CD14-positive monocyte (primary cell): Measurements from ENCODE around the gene MPRIP. TPM values are rescaled to one million over a fixed set of nuclear protein-coding genes. Genes with fewer than 3 reads are reported as not detected.

Source experiments
- DNase-seq, 3 donors: peaks; one replicate each; pipeline ENCODE4 v3.0.0-alpha.2; 2011 to 2022
- H2AFZ ChIP-seq: 2 replicates; pipeline ENCODE4 v1.6.0; 2012; ENCODE audit warnings: mild to moderate bottlenecking, low read depth, low read length, inconsistent platforms; ENCODE audit not compliant: insufficient read depth, poor library complexity, severe bottlenecking
- H3K27ac ChIP-seq, 2 donors: 1 replicate in 1 of 2; 2 replicates in 1 of 2; pipeline ENCODE4 v1.5.1; 2012 to 2013; ENCODE audit warnings: low read length in 2 of 2, control low read depth in 1 of 2, inconsistent platforms in 1 of 2, low read depth in 1 of 2, mild to moderate bottlenecking in 1 of 2
- H3K27me3 ChIP-seq, 2 donors: one replicate each; pipeline versions ENCODE4 v1.6.0 to v1.6.1; 2011 to 2013; ENCODE audit warnings: low read length in 2 of 2; ENCODE audit not compliant: control insufficient read depth in 2 of 2, insufficient read depth in 2 of 2
- H3K36me3 ChIP-seq, 2 donors: replicated peaks in 1 of 2; 1 replicate in 1 of 2; 2 replicates in 1 of 2; pipeline versions ENCODE4 v1.5.1 to v1.6.1; 2012 to 2013; ENCODE audit warnings: low read length in 2 of 2, control low read depth in 1 of 2, inconsistent platforms in 1 of 2, mild to moderate bottlenecking in 1 of 2; ENCODE audit not compliant: insufficient read depth in 2 of 2, control insufficient read depth in 1 of 2
- H3K4me1 ChIP-seq, 2 donors: 1 replicate in 1 of 2; 2 replicates in 1 of 2; pipeline versions ENCODE4 v1.5.1 to v1.6.1; 2012 to 2013; ENCODE audit warnings: low read length in 2 of 2, control low read depth in 1 of 2, inconsistent platforms in 1 of 2, mild to moderate bottlenecking in 1 of 2, moderate library complexity in 1 of 2; ENCODE audit not compliant: insufficient read depth in 2 of 2, control insufficient read depth in 1 of 2
- H3K4me2 ChIP-seq: replicated peaks from 2 replicates; pipeline ENCODE3; 2012; ENCODE audit warnings: low read length, moderate library complexity, mild to moderate bottlenecking; ENCODE audit not compliant: poor library complexity, severe bottlenecking; ENCODE audit errors: extremely low read depth
- H3K4me3 ChIP-seq, 3 experiments: fragments of 200-600 bp in 1 of 3; sonication (generic) in 1 of 3; replicated peaks in 1 of 3; 1 replicate in 2 of 3; 2 replicates in 1 of 3; pipeline ENCODE4 v1.5.1; 2011 to 2013; ENCODE audit warnings: low read length in 3 of 3, mild to moderate bottlenecking in 3 of 3, control low read depth in 2 of 3, low read depth in 2 of 3, inconsistent platforms in 1 of 3, moderate library complexity in 1 of 3
- H3K79me2 ChIP-seq: 2 replicates; pipeline ENCODE4 v1.6.0; 2012; ENCODE audit warnings: mild to moderate bottlenecking, control low read depth, inconsistent platforms, low read length, moderate library complexity; ENCODE audit not compliant: insufficient read depth
- H3K9ac ChIP-seq: 2 replicates; pipeline ENCODE4 v1.6.0; 2017; ENCODE audit warnings: low read length, mild to moderate bottlenecking; ENCODE audit not compliant: insufficient read depth, poor library complexity, severe bottlenecking
- H3K9me3 ChIP-seq, 2 donors: replicated peaks in 1 of 2; 1 replicate in 1 of 2; 2 replicates in 1 of 2; pipeline versions ENCODE4 v1.5.1 to v1.6.1; 2012 to 2013; ENCODE audit warnings: low read length in 2 of 2, control low read depth in 1 of 2; ENCODE audit not compliant: control insufficient read depth in 1 of 2, insufficient read depth in 1 of 2
- H4K20me1 ChIP-seq: 2 replicates; pipeline ENCODE4 v1.6.0; 2012; ENCODE audit warnings: mild to moderate bottlenecking, low read length, control low read depth, moderate library complexity; ENCODE audit not compliant: insufficient read depth
- H3K27ac Mint-ChIP-seq, 7 donors: one replicate each; pipeline ENCODE4 v1.8.0; 2020; ENCODE audit warnings: mild to moderate bottlenecking in 7 of 7, mixed read lengths in 7 of 7, moderate library complexity in 6 of 7, inconsistent platforms in 2 of 7
- H3K27me3 Mint-ChIP-seq, 3 donors: one replicate each; pipeline ENCODE4 v1.8.0; 2021 to 2022; ENCODE audit warnings: low read depth in 3 of 3, mild to moderate bottlenecking in 3 of 3, mixed read lengths in 3 of 3, moderate library complexity in 3 of 3, inconsistent platforms in 1 of 3
- H3K36me3 Mint-ChIP-seq, 2 donors: one replicate each; pipeline ENCODE4 v1.8.0; 2020; ENCODE audit warnings: mixed read lengths in 2 of 2, inconsistent platforms in 1 of 2, mild to moderate bottlenecking in 1 of 2
- H3K4me1 Mint-ChIP-seq: one replicate; pipeline ENCODE4 v1.8.0; 2020; ENCODE audit warnings: mild to moderate bottlenecking, mixed read lengths
- H3K4me3 Mint-ChIP-seq, 2 donors: one replicate each; pipeline ENCODE4 v1.8.0; 2020; ENCODE audit warnings: mild to moderate bottlenecking in 2 of 2, mixed read lengths in 2 of 2, moderate library complexity in 1 of 2
- H3K9me3 Mint-ChIP-seq, 7 donors: one replicate each; pipeline ENCODE4 v1.8.0; 2020 to 2022; ENCODE audit warnings: mixed read lengths in 7 of 7, mild to moderate bottlenecking in 6 of 7, moderate library complexity in 6 of 7, inconsistent platforms in 2 of 7
- WGBS: methylation state at CpG from one replicate; pipeline ENCODE4 v1.1.5; 2013; ENCODE audit warnings: missing lambda C conversion rate; ENCODE audit not compliant: insufficient coverage; 5-methylcytosine and 5-hydroxymethylcytosine counted together
- intact Hi-C, 2 donors: fragments of 100-400 bp; cut with micrococcal nuclease; formaldehyde crosslinking; loops; one replicate each; pipeline versions ENCODE4 v1.15.0 to v1.15.1; 2023
- polyA plus RNA-seq, 3 donors: library from polyadenylated mRNA; depleted of rRNA in 1 of 3; unstranded in 2 of 3; stranded (reverse) in 1 of 3; fragments of 300-500 nt in 2 of 3; fragments of >200 nt in 1 of 3; fragmentation: Illumina TruSeq in 2 of 3; gene quantifications; 1 replicate in 2 of 3; 2 replicates in 1 of 3; pipeline ENCODE4 v1.2.3, GENCODE V29; 2012 to 2021
- TF ChIP-seq, protein P1 (sequence below): fragments of 200-600 bp; IDR thresholded peaks from one replicate; pipeline ENCODE4 v1.8.0; 2022; ENCODE audit warnings: antibody characterized with exemption, mild to moderate bottlenecking

MPRIP gene
- polyA plus RNA-seq, 3 donors, result 2.0 to 48.7 (median 2.5) TPM

DNA sequence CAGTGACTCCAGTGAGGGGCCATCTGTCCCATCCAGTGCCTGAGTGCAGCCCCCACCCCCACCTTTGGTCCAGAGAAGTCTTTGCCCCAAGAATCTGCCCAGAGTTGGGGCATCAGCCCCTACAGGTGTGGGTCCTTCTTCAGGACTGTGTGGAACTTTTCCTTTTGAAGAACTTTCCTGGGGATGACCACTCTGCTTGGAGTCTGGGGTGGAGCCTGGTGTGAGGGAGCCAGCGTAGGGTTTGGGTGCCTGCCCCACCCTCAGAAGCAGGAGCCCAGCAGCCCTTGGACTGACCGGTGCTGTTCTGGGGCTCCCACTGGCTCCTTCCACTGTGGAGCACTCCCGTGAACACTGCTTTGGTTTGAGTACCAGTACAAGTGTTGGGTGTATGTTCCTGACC lies 19.3 kb downstream of the MPRIP start:
- Histone ChIP-seq H3K4me3 (no peak overlapping the region), H3K36me3 (peaks cover 0 to 7% of the 10 kb centered on the region in 2 donors), H3K79me2 (peaks cover 15% of the 10 kb centered on the region), H4K20me1 (peaks cover 94% of the 10 kb centered on the region), H3K9me3 (no peaks in the 10 kb centered on the region), H3K4me1 (peaks cover 29 to 35% of the 10 kb centered on the region in 2 donors), H2AFZ (no peak overlapping the region), H3K27me3 (no peaks in the 10 kb centered on the region), H3K27ac (no peak overlapping the region), H3K4me2 (no peak overlapping the region), H3K9ac (no peak overlapping the region)
- H3K36me3 Mint-ChIP-seq, result peaks cover 10 to 14% of the 10 kb centered on the region in 2 donors
- no peaks in the 10 kb centered on the region for H3K27me3 Mint-ChIP-seq
- H3K4me1 Mint-ChIP-seq, result peaks cover 37% of the 10 kb centered on the region
- intact Hi-C loops, result no loop called here
- TF ChIP-seq, protein P1, sequence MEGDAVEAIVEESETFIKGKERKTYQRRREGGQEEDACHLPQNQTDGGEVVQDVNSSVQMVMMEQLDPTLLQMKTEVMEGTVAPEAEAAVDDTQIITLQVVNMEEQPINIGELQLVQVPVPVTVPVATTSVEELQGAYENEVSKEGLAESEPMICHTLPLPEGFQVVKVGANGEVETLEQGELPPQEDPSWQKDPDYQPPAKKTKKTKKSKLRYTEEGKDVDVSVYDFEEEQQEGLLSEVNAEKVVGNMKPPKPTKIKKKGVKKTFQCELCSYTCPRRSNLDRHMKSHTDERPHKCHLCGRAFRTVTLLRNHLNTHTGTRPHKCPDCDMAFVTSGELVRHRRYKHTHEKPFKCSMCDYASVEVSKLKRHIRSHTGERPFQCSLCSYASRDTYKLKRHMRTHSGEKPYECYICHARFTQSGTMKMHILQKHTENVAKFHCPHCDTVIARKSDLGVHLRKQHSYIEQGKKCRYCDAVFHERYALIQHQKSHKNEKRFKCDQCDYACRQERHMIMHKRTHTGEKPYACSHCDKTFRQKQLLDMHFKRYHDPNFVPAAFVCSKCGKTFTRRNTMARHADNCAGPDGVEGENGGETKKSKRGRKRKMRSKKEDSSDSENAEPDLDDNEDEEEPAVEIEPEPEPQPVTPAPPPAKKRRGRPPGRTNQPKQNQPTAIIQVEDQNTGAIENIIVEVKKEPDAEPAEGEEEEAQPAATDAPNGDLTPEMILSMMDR, result no peak
- 91% methylated on average over 3 of the region's 3 CpGs for WGBS
- H3K27ac Mint-ChIP-seq, result no peak overlapping the region
- H3K4me3 Mint-ChIP-seq, result no peak overlapping the region
- DNase-seq, result no peak
- peaks cover 0 to 2% (median 0%) of the 10 kb centered on the region in 7 donors for H3K9me3 Mint-ChIP-seq

DNA sequence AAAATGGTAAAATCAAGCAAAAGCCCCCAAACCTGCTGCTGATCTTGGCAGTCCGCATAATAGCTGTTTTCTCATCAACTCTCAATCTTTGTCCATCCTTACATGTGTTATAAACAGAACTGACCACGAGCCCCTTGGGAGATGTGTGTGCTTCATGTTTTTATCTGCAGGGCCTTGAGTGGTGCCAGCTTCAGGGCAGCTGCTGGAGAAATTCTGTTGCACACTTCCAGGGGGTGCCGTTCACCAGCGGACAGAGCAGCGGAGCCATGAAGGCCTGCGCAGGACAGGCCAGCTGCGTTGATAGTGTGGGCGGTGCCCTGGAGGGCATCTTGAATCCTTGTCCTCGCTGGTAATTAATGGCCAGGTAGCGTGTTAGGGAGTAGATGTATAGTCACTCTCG lies 20.1 kb downstream of the MPRIP start:
- no peak overlapping the region for H3K4me2 ChIP-seq
- DNase-seq, result no peak
- H3K36me3 Mint-ChIP-seq, result peaks cover 10 to 11% of the 10 kb centered on the region in 2 donors
- 94% methylated on average over 9 of the region's 11 CpGs for WGBS
- no peaks in the 10 kb centered on the region for H3K27me3 ChIP-seq
- no peak overlapping the region for H3K27ac ChIP-seq
- H3K4me1 Mint-ChIP-seq, result peaks cover 41% of the 10 kb centered on the region
- H3K4me3 ChIP-seq, result no peak overlapping the region
- no peak overlapping the region for H2AFZ ChIP-seq
- peaks cover 0 to 2% (median 0%) of the 10 kb centered on the region in 7 donors for H3K9me3 Mint-ChIP-seq
- no peak overlapping the region for H3K4me3 Mint-ChIP-seq
- H3K4me1 ChIP-seq, result peaks cover 36 to 39% of the 10 kb centered on the region in 2 donors
- peaks cover 23% of the 10 kb centered on the region for H3K79me2 ChIP-seq
- intact Hi-C loops, result no loop called here
- no peaks in the 10 kb centered on the region for H3K9me3 ChIP-seq
- TF ChIP-seq, protein P1, result no peak
- no peak overlapping the region for H3K9ac ChIP-seq
- peak overlapping the region in 2 of 7 donors; percentile 15 to 28 for H3K27ac Mint-ChIP-seq
- peaks cover 94% of the 10 kb centered on the region for H4K20me1 ChIP-seq
- H3K27me3 Mint-ChIP-seq, result no peaks in the 10 kb centered on the region
- peaks cover 0 to 3% of the 10 kb centered on the region in 2 donors for H3K36me3 ChIP-seq
